H1 (cell line): ENCODE data around the gene CACNG3. TPM values are rescaled to one million over a fixed set of nuclear protein-coding genes. Genes with fewer than 3 reads are reported as not detected.

Source experiments
- BRCA1 ChIP-seq: IDR thresholded peaks from 2 replicates; pipeline ENCODE4 v1.6.1; 2012; ENCODE audit warnings: low read depth, low read length, improper control_type of control experiment
- HDAC6 ChIP-seq: IDR thresholded peaks from one replicate; pipeline ENCODE4 v1.7.1; 2012; ENCODE audit warnings: low read depth, mild to moderate bottlenecking, inconsistent platforms, low read length, moderate library complexity
- KDM5A ChIP-seq: fragments of 200-600 bp; IDR thresholded peaks from 2 replicates; pipeline ENCODE4 v1.7.1; 2012; ENCODE audit warnings: mild to moderate bottlenecking, low read length, inconsistent platforms, mixed read lengths
- SAP30 ChIP-seq: fragments of 300-600 bp; sonication (generic); IDR thresholded peaks from 2 replicates; pipeline ENCODE4 v1.7.1; 2012; ENCODE audit warnings: low read length, moderate library complexity, mild to moderate bottlenecking, inconsistent platforms; ENCODE audit not compliant: insufficient read depth, insufficient replicate concordance
- TEAD4 ChIP-seq: IDR thresholded peaks from 2 replicates; pipeline ENCODE4 v1.6.1; 2012; ENCODE audit warnings: low read depth, low read length, inconsistent platforms, mixed read lengths
- YY1 ChIP-seq: IDR thresholded peaks from 2 replicates; pipeline ENCODE4 v1.6.1; 2011; ENCODE audit warnings: low read depth, mild to moderate bottlenecking, low read length
- polyA plus RNA-seq, 7 experiments: library from polyadenylated mRNA; depleted of rRNA in 3 of 7; stranded (reverse) in 5 of 7; unstranded in 2 of 7; fragments of >200 nt in 5 of 7; fragments of 200-250 nt in 2 of 7; gene quantifications; 1 replicate in 5 of 7; 2 replicates in 1 of 7; 4 replicates in 1 of 7; pipeline versions ENCODE4 v1.2.1 to v1.2.3, GENCODE V29; 2011 to 2013; ENCODE audit warnings: missing spikeins in 2 of 7, mixed read lengths in 2 of 7
- total RNA-seq: library from RNA; stranded (reverse); fragmentation: NEBNext Ultra II Directional; extraction: Animal tissue kit (Norgen Biotek cat#: 25700); gene quantifications from 2 replicates; pipeline ENCODE4 v1.2.1, GENCODE V29; 2021

The CACNG3 gene
- total and polyA plus RNA-seq, 2 of the 8 experiments (the other 6 are each of a cell fraction or from before 2014, with no cell fraction given): 0.12 TPM; not detected in 1

- TF ChIP-seq BRCA1 (no peak), YY1 (no peak), KDM5A (no peak), SAP30 (no peak), TEAD4 (no peak), HDAC6 (no peak)
Observed at GRCh38 chr16:24347556-24347955, 91.4 kb downstream of the CACNG3 start (continued).
